HepG2 (cell line): Measurements from ENCODE around the gene SFPQ. TPM values are rescaled to one million over a fixed set of nuclear protein-coding genes. Genes with fewer than 3 reads are reported as not detected.

Experiments used
- CAMTA2 ChIP-seq: sonication (generic); formaldehyde crosslinking; IDR thresholded peaks from 2 replicates; pipeline ENCODE4 v1.4.0; 2020; ENCODE audit warnings: mild to moderate bottlenecking, missing genetic modification reagents, borderline replicate concordance
- FOXJ3 ChIP-seq: sonication (generic); formaldehyde crosslinking; IDR thresholded peaks from 2 replicates; pipeline ENCODE4 v1.4.0; 2020; ENCODE audit warnings: missing genetic modification reagents, mild to moderate bottlenecking, borderline replicate concordance
- GATA4 ChIP-seq: sonication (generic); IDR thresholded peaks from 2 replicates; pipeline ENCODE4 v1.6.1; 2016; ENCODE audit warnings: antibody characterized with exemption, low read depth, borderline replicate concordance
- KDM2A ChIP-seq: sonication (generic); formaldehyde crosslinking; IDR thresholded peaks from 2 replicates; pipeline ENCODE4 v1.4.0; 2020; ENCODE audit warnings: low read depth, missing genetic modification reagents, borderline replicate concordance
- LBX2 ChIP-seq: sonication (generic); formaldehyde crosslinking; IDR thresholded peaks from 2 replicates; pipeline ENCODE4 v1.5.0; 2020; ENCODE audit warnings: missing genetic modification reagents, mild to moderate bottlenecking, borderline replicate concordance
- NFE2L1 ChIP-seq: sonication (generic); formaldehyde crosslinking; IDR thresholded peaks from 2 replicates; pipeline ENCODE4 v1.4.0; 2020; ENCODE audit warnings: missing genetic modification reagents, mild to moderate bottlenecking, borderline replicate concordance
- PCBP2 ChIP-seq: fragments of 200-400 bp; formaldehyde crosslinking; optimal IDR thresholded peaks from 2 replicates; pipeline ENCODE3; 2018; ENCODE audit warnings: low read length, low read depth; ENCODE audit not compliant: poor library complexity, severe bottlenecking
- RFXAP ChIP-seq: sonication (generic); formaldehyde crosslinking; IDR thresholded peaks from 2 replicates; pipeline ENCODE4 v1.4.0; 2020; ENCODE audit warnings: missing genetic modification reagents, borderline replicate concordance
- ZBTB42 ChIP-seq: sonication (generic); formaldehyde crosslinking; IDR thresholded peaks from 2 replicates; pipeline ENCODE4 v1.5.0; 2020; ENCODE audit warnings: mild to moderate bottlenecking, missing genetic modification reagents
- ZHX1 ChIP-seq: sonication (generic); formaldehyde crosslinking; IDR thresholded peaks from 2 replicates; pipeline ENCODE4 v1.8.1; 2022; ENCODE audit warnings: low read depth, mild to moderate bottlenecking, missing genetic modification reagents
- ZNF253 ChIP-seq: sonication (generic); formaldehyde crosslinking; IDR thresholded peaks from 2 replicates; pipeline ENCODE4 v1.8.0; 2022; ENCODE audit warnings: mild to moderate bottlenecking, missing genetic modification reagents, borderline replicate concordance
- ZNF33B ChIP-seq: sonication (generic); formaldehyde crosslinking; IDR thresholded peaks from 2 replicates; pipeline ENCODE4 v1.5.1; 2020; ENCODE audit warnings: mild to moderate bottlenecking, missing genetic modification reagents
- ZNF570 ChIP-seq: sonication (generic); formaldehyde crosslinking; IDR thresholded peaks from 2 replicates; pipeline ENCODE4 v1.4.0; 2020; ENCODE audit warnings: mild to moderate bottlenecking, missing genetic modification reagents, borderline replicate concordance
- ZNF615 ChIP-seq: sonication (generic); formaldehyde crosslinking; IDR thresholded peaks from 2 replicates; pipeline ENCODE4 v1.5.0; 2020; ENCODE audit warnings: mild to moderate bottlenecking, missing genetic modification reagents, borderline replicate concordance
- polyA plus RNA-seq, 8 experiments: library from polyadenylated mRNA; depleted of rRNA in 3 of 8; stranded (reverse) in 7 of 8; unstranded in 1 of 8; fragments of >200 nt; fragmentation: Illumina TruSeq in 4 of 8; extraction: Trizol in 4 of 8; gene quantifications; 2 replicates each; pipeline versions ENCODE4 v1.2.1 to v1.2.3, GENCODE V29; 2011 to 2016; ENCODE audit warnings: low read depth in 4 of 8, missing spikeins in 1 of 8, mixed read lengths in 1 of 8; ENCODE audit not compliant: insufficient read depth in 1 of 8
- total RNA-seq, 5 experiments: library from RNA; depleted of rRNA; stranded (reverse); fragments of >200 nt; fragmentation: Illumina TruSeq; extraction: Trizol; gene quantifications; 2 replicates each; pipeline ENCODE4 v1.2.3, GENCODE V29; 2016; ENCODE audit warnings: low read depth in 1 of 5
- TF ChIP-seq, protein P1 (sequence below): sonication (generic); formaldehyde crosslinking; IDR thresholded peaks from 2 replicates; pipeline ENCODE4 v1.5.0; 2020; ENCODE audit warnings: missing genetic modification reagents
- TF ChIP-seq, protein P2 (sequence below): sonication (generic); formaldehyde crosslinking; IDR thresholded peaks from 2 replicates; pipeline ENCODE4 v1.4.0; 2020; ENCODE audit warnings: missing genetic modification reagents
- TF ChIP-seq, protein P3 (sequence below): sonication (generic); formaldehyde crosslinking; IDR thresholded peaks from 2 replicates; pipeline ENCODE4 v1.4.0; 2020; ENCODE audit warnings: mild to moderate bottlenecking, missing genetic modification reagents

The SFPQ gene
- total and polyA plus RNA-seq, 2 of the 13 experiments (the other 11 are each of a cell fraction or from before 2014, with no cell fraction given), result 101 to 292 TPM

GRCh38 chr1:35188578-35189392, 4.2 kb downstream of the SFPQ start (continued):
- TF ChIP-seq, protein P1, sequence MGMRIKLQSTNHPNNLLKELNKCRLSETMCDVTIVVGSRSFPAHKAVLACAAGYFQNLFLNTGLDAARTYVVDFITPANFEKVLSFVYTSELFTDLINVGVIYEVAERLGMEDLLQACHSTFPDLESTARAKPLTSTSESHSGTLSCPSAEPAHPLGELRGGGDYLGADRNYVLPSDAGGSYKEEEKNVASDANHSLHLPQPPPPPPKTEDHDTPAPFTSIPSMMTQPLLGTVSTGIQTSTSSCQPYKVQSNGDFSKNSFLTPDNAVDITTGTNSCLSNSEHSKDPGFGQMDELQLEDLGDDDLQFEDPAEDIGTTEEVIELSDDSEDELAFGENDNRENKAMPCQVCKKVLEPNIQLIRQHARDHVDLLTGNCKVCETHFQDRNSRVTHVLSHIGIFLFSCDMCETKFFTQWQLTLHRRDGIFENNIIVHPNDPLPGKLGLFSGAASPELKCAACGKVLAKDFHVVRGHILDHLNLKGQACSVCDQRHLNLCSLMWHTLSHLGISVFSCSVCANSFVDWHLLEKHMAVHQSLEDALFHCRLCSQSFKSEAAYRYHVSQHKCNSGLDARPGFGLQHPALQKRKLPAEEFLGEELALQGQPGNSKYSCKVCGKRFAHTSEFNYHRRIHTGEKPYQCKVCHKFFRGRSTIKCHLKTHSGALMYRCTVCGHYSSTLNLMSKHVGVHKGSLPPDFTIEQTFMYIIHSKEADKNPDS (CRISPR knock-in tag), result no peak
- TF ChIP-seq ZNF570 (CRISPR knock-in tag) (no peak), ZNF615 (0 out of 2 replicates have a peak, but pooled peaks have one; percentile 47), NFE2L1 (no peak), GATA4 (no peak), LBX2 (no peak), CAMTA2 (no peak), FOXJ3 (CRISPR knock-in tag) (no peak), ZHX1 (peak; percentile 72), ZBTB42 (no peak), PCBP2 (no peak), KDM2A (CRISPR knock-in tag) (no peak), ZNF253 (CRISPR knock-in tag) (no peak), ZNF33B (0 out of 2 replicates have a peak, but pooled peaks have one; percentile 44), RFXAP (CRISPR knock-in tag) (0 out of 2 replicates have a peak, but pooled peaks have one; percentile 53)
- TF ChIP-seq, protein P2, sequence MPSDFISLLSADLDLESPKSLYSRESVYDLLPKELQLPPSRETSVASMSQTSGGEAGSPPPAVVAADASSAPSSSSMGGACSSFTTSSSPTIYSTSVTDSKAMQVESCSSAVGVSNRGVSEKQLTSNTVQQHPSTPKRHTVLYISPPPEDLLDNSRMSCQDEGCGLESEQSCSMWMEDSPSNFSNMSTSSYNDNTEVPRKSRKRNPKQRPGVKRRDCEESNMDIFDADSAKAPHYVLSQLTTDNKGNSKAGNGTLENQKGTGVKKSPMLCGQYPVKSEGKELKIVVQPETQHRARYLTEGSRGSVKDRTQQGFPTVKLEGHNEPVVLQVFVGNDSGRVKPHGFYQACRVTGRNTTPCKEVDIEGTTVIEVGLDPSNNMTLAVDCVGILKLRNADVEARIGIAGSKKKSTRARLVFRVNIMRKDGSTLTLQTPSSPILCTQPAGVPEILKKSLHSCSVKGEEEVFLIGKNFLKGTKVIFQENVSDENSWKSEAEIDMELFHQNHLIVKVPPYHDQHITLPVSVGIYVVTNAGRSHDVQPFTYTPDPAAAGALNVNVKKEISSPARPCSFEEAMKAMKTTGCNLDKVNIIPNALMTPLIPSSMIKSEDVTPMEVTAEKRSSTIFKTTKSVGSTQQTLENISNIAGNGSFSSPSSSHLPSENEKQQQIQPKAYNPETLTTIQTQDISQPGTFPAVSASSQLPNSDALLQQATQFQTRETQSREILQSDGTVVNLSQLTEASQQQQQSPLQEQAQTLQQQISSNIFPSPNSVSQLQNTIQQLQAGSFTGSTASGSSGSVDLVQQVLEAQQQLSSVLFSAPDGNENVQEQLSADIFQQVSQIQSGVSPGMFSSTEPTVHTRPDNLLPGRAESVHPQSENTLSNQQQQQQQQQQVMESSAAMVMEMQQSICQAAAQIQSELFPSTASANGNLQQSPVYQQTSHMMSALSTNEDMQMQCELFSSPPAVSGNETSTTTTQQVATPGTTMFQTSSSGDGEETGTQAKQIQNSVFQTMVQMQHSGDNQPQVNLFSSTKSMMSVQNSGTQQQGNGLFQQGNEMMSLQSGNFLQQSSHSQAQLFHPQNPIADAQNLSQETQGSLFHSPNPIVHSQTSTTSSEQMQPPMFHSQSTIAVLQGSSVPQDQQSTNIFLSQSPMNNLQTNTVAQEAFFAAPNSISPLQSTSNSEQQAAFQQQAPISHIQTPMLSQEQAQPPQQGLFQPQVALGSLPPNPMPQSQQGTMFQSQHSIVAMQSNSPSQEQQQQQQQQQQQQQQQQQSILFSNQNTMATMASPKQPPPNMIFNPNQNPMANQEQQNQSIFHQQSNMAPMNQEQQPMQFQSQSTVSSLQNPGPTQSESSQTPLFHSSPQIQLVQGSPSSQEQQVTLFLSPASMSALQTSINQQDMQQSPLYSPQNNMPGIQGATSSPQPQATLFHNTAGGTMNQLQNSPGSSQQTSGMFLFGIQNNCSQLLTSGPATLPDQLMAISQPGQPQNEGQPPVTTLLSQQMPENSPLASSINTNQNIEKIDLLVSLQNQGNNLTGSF (CRISPR knock-in tag), result no peak
- TF ChIP-seq, protein P3, sequence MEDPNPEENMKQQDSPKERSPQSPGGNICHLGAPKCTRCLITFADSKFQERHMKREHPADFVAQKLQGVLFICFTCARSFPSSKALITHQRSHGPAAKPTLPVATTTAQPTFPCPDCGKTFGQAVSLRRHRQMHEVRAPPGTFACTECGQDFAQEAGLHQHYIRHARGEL (CRISPR knock-in tag), result no peak
